Measurements from ENCODE around the gene LOXHD1.

The LOXHD1 gene

GRCh38 chr18:46656326-46657114 lies 500 bp downstream of the LOXHD1 start:
- TF ChIP-seq EZH2 (IDR thresholded peaks at IDR 0.05; ENCODE audit: borderline replicate concordance, low read depth, low read length, severe bottlenecking), result no peak
- no peak for TF ChIP-seq CTCF (IDR thresholded peaks at IDR 0.05; ENCODE audit: borderline replicate concordance, extremely low read depth, low read length, poor library complexity, severe bottlenecking)
- H3K4me3 ChIP-seq (ENCODE audit: low read depth in 1 of 2, low read length in 2 of 2), result no peak overlapping the region

GRCh38 chr18:46652372-46652771 lies 4.6 kb downstream of the LOXHD1 start:
- Histone ChIP-seq H3K4me1 (ENCODE audit: insufficient read depth, low read length) (peaks cover 4% of the 10 kb centered on the region), H3K79me2 (ENCODE audit: insufficient read depth, low read length) (no peaks in the 10 kb centered on the region), H3K4me2 (ENCODE audit: insufficient read depth, low read length) (no peak overlapping the region)

More at GRCh38 chr18:46656326-46657114, 500 bp downstream of the LOXHD1 start:
- Histone ChIP-seq H3K9ac (ENCODE audit: low read depth, low read length) (no peak overlapping the region), H3K27ac (ENCODE audit: low read length) (no peak overlapping the region), H3K27me3 (ENCODE audit: insufficient read depth, low read length, poor library complexity) (no peaks in the 10 kb centered on the region), H3K4me1 (ENCODE audit: insufficient read depth, low read length) (peaks cover 8% of the 10 kb centered on the region), H3K4me2 (ENCODE audit: insufficient read depth, low read length) (no peak overlapping the region), H3K9me3 (ENCODE audit: insufficient read depth, low read length, severe bottlenecking) (no peaks in the 10 kb centered on the region), H2AFZ (ENCODE audit: low read depth, low read length) (no peak overlapping the region), H3K79me2 (ENCODE audit: insufficient read depth, low read length) (no peaks in the 10 kb centered on the region), H4K20me1 (ENCODE audit: insufficient read depth, low read length) (no peaks in the 10 kb centered on the region), H3K36me3 (ENCODE audit: insufficient read depth, low read length) (no peaks in the 10 kb centered on the region)
- DNase-seq (no peak), ATAC-seq (ENCODE audit: insufficient read depth, low read depth) (no peak)

GRCh38 chr18:46650681-46651080 lies 6.3 kb downstream of the LOXHD1 start:
- no peaks in the 10 kb centered on the region for H3K36me3 ChIP-seq (ENCODE audit: insufficient read depth, low read length)
- TF ChIP-seq EZH2 (IDR thresholded peaks at IDR 0.05; ENCODE audit: borderline replicate concordance, low read depth, low read length, severe bottlenecking), result no peak
- TF ChIP-seq CTCF (IDR thresholded peaks at IDR 0.05; ENCODE audit: borderline replicate concordance, extremely low read depth, low read length, poor library complexity, severe bottlenecking), result no peak
- DNase-seq, result no peak
- no peak overlapping the region for H3K27ac ChIP-seq (ENCODE audit: low read length)
- no peak overlapping the region for H3K4me3 ChIP-seq (ENCODE audit: low read depth in 1 of 2, low read length in 2 of 2)
- no peaks in the 10 kb centered on the region for H3K27me3 ChIP-seq (ENCODE audit: insufficient read depth, low read length, poor library complexity)
- no peak for ATAC-seq (ENCODE audit: insufficient read depth, low read depth)
- H3K9me3 ChIP-seq (ENCODE audit: insufficient read depth, low read length, severe bottlenecking), result no peaks in the 10 kb centered on the region
- no peak overlapping the region for H3K9ac ChIP-seq (ENCODE audit: low read depth, low read length)
- no peaks in the 10 kb centered on the region for H4K20me1 ChIP-seq (ENCODE audit: insufficient read depth, low read length)
- no peak overlapping the region for H2AFZ ChIP-seq (ENCODE audit: low read depth, low read length)
- H3K4me1 ChIP-seq (ENCODE audit: insufficient read depth, low read length), result peaks cover 4% of the 10 kb centered on the region
- H3K79me2 ChIP-seq (ENCODE audit: insufficient read depth, low read length), result no peaks in the 10 kb centered on the region
- no peak overlapping the region for H3K4me2 ChIP-seq (ENCODE audit: insufficient read depth, low read length)

More at GRCh38 chr18:46652372-46652771, 4.6 kb downstream of the LOXHD1 start:
- Histone ChIP-seq H3K27me3 (ENCODE audit: insufficient read depth, low read length, poor library complexity) (no peaks in the 10 kb centered on the region), H3K4me3 (ENCODE audit: low read depth in 1 of 2, low read length in 2 of 2) (no peak overlapping the region), H3K9ac (ENCODE audit: low read depth, low read length) (no peak overlapping the region), H2AFZ (ENCODE audit: low read depth, low read length) (no peak overlapping the region), H3K27ac (ENCODE audit: low read length) (no peak overlapping the region), H3K9me3 (ENCODE audit: insufficient read depth, low read length, severe bottlenecking) (no peaks in the 10 kb centered on the region), H3K36me3 (ENCODE audit: insufficient read depth, low read length) (no peaks in the 10 kb centered on the region), H4K20me1 (ENCODE audit: insufficient read depth, low read length) (no peaks in the 10 kb centered on the region)
- ATAC-seq (ENCODE audit: insufficient read depth, low read depth), result no peak
- no peak for DNase-seq
- TF ChIP-seq EZH2 (IDR thresholded peaks at IDR 0.05; ENCODE audit: borderline replicate concordance, low read depth, low read length, severe bottlenecking), result no peak
- no peak for TF ChIP-seq CTCF (IDR thresholded peaks at IDR 0.05; ENCODE audit: borderline replicate concordance, extremely low read depth, low read length, poor library complexity, severe bottlenecking)
